Body of pancreas (tissue), 4 donors: Measurements from ENCODE around the gene TCEA2. TPM values are rescaled to one million over a fixed set of nuclear protein-coding genes. Genes with fewer than 3 reads are reported as not detected.

Experiments
- ATAC-seq: fragments of 150-250 bp; one replicate; pipeline ENCODE4 v1.9.1; 2016
- DNase-seq, 4 donors: peaks; one replicate each; pipeline ENCODE4 v3.0.0-alpha.2; 2019
- H3K27ac ChIP-seq, 4 donors: fragments of 200-600 bp; sonication (generic); 1 replicate in 3 of 4; 2 replicates in 1 of 4; pipeline versions ENCODE4 v1.5.1 to v1.6.1; 2016 to 2019; ENCODE audit warnings: mild to moderate bottlenecking in 1 of 4, mixed read lengths in 1 of 4, moderate library complexity in 1 of 4
- H3K27me3 ChIP-seq, 2 donors: fragments of 200-600 bp; sonication (generic); one replicate each; pipeline ENCODE4 v1.6.0; 2016; ENCODE audit warnings: mild to moderate bottlenecking in 1 of 2
- H3K36me3 ChIP-seq, 2 donors: fragments of 200-600 bp; sonication (generic); replicated peaks in 1 of 2; 2 replicates each; pipeline ENCODE4 v1.5.1; 2016; ENCODE audit warnings: low read depth in 2 of 2; ENCODE audit not compliant: insufficient read depth in 1 of 2
- H3K4me1 ChIP-seq: fragments of 200-600 bp; sonication (generic); one replicate; pipeline ENCODE4 v1.6.0; 2016
- H3K4me3 ChIP-seq, 2 donors: fragments of 200-600 bp; sonication (generic); 1 replicate in 1 of 2; 2 replicates in 1 of 2; pipeline ENCODE4 v1.5.1; 2016 to 2019
- H3K9me3 ChIP-seq, 3 donors: fragments of 200-600 bp; sonication (generic); 1 replicate in 2 of 3; 2 replicates in 1 of 3; pipeline ENCODE4 v1.5.1; 2016
- POLR2A ChIP-seq, 3 donors: fragments of 450-650 bp; IDR thresholded peaks; one replicate each; pipeline ENCODE4 v1.6.1; 2016; ENCODE audit warnings: antibody characterized with exemption in 3 of 3, mild to moderate bottlenecking in 2 of 3
- WGBS, 2 donors: methylation state at CpG; one replicate each; pipeline ENCODE4 v1.1.5; 2017; 5-methylcytosine and 5-hydroxymethylcytosine counted together
- intact Hi-C: fragments of 100-400 bp; cut with DNase I; formaldehyde crosslinking; loops from one replicate; pipeline ENCODE4 v1.15.1; 2023
- total RNA-seq, 2 donors: library from RNA; depleted of rRNA; stranded (reverse); fragments of >200 nt; gene quantifications; one replicate each; pipeline ENCODE4 v1.1.0, GENCODE V29; 2016
- TF ChIP-seq, protein P1 (sequence below), 7 experiments: fragments of 450-650 bp in 4 of 7; fragments of 200-600 bp in 3 of 7; sonication (generic) in 3 of 7; IDR thresholded peaks; one replicate each; pipeline ENCODE4 v1.5.1; 2016 to 2019; ENCODE audit warnings: antibody characterized with exemption in 7 of 7

TCEA2 gene
- total RNA-seq, 2 donors from 2014 or later: 16.6 to 17.5 TPM

DNA sequence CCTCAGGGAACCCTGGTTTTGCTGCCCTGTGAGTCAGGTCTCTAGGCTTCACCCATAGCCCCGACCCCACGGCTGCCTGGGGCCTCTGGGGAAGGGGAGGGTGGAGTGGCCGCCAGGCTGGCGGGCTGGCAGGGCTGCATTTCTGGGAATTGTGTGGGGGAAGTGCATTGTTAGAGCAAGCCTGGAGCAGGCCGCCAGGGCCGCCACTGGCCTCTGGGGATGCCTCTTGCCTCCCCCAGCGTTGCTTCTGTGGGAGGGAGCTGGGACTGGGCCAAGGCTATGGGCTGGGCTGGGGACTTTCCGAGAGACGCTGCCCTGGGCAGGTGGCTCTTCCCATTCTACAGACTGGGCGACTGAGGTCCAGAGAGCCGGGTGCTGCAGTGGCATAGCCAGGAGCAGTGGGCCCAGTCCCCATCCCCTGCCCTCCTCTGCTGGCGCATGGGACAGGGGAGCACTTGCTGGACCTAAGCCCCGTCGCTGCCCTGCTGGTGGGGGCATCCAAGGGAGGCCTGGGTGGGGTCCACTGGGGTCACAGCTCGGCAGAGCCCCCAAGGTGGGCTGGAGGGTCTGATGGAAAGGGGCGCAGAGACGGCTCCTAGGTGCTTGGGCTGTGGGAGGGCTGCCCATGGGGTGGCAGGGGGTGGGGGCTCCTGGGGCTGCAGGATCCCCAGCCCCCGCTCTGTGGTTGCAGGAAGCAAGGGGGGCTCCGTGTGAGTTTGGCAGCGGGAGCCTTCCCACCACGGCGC lies 6.9 kb upstream of the TCEA2 start:
- Histone ChIP-seq H3K27me3 (no peaks in the 10 kb centered on the region), H3K4me1 (peaks cover 12% of the 10 kb centered on the region), H3K9me3 (no peaks in the 10 kb centered on the region), H3K36me3 (no peaks in the 10 kb centered on the region), H3K4me3 (no peak overlapping the region), H3K27ac (peak overlapping the region in 2 of 4 donors; percentile 43 to 44)
- WGBS, 2 donors: 20 to 35% methylated on average over 5 to 22 of the region's 22 CpGs
- TF ChIP-seq, protein P1, sequence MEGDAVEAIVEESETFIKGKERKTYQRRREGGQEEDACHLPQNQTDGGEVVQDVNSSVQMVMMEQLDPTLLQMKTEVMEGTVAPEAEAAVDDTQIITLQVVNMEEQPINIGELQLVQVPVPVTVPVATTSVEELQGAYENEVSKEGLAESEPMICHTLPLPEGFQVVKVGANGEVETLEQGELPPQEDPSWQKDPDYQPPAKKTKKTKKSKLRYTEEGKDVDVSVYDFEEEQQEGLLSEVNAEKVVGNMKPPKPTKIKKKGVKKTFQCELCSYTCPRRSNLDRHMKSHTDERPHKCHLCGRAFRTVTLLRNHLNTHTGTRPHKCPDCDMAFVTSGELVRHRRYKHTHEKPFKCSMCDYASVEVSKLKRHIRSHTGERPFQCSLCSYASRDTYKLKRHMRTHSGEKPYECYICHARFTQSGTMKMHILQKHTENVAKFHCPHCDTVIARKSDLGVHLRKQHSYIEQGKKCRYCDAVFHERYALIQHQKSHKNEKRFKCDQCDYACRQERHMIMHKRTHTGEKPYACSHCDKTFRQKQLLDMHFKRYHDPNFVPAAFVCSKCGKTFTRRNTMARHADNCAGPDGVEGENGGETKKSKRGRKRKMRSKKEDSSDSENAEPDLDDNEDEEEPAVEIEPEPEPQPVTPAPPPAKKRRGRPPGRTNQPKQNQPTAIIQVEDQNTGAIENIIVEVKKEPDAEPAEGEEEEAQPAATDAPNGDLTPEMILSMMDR (IDR thresholded peaks at IDR 0.05): no peak
- TF ChIP-seq POLR2A (IDR thresholded peaks at IDR 0.05): no peak
- DNase-seq (no peak), ATAC-seq (peak; percentile 29)
- intact Hi-C loops: no loop called here

DNA sequence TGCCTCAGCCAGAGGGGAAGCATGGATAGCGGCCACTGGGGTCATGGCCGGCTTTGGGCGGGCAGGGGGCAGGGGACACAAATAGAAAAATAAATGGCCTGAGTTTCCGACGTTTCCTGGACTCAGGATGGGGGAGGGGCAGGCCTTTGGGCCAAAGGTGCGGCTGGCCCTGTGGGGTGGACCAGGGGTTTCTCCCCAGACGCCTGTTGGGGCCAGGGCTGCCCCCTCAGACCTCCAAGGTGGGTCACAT lies 6.4 kb upstream of the TCEA2 start:
- H3K27ac ChIP-seq: peak overlapping the region in 2 of 4 donors; percentile 42
- DNase-seq (no peak), ATAC-seq (no peak)
- H3K9me3 ChIP-seq: no peaks in the 10 kb centered on the region
- H3K36me3 ChIP-seq: no peaks in the 10 kb centered on the region
- no peaks in the 10 kb centered on the region for H3K27me3 ChIP-seq
- TF ChIP-seq, protein P1 (IDR thresholded peaks at IDR 0.05): no peak
- TF ChIP-seq POLR2A (IDR thresholded peaks at IDR 0.05): no peak
- H3K4me1 ChIP-seq: peaks cover 12% of the 10 kb centered on the region
- intact Hi-C loops: no loop called here
- no peak overlapping the region for H3K4me3 ChIP-seq
- WGBS, 2 donors: 28 to 39% methylated on average over 6 to 7 of the region's 7 CpGs

DNA sequence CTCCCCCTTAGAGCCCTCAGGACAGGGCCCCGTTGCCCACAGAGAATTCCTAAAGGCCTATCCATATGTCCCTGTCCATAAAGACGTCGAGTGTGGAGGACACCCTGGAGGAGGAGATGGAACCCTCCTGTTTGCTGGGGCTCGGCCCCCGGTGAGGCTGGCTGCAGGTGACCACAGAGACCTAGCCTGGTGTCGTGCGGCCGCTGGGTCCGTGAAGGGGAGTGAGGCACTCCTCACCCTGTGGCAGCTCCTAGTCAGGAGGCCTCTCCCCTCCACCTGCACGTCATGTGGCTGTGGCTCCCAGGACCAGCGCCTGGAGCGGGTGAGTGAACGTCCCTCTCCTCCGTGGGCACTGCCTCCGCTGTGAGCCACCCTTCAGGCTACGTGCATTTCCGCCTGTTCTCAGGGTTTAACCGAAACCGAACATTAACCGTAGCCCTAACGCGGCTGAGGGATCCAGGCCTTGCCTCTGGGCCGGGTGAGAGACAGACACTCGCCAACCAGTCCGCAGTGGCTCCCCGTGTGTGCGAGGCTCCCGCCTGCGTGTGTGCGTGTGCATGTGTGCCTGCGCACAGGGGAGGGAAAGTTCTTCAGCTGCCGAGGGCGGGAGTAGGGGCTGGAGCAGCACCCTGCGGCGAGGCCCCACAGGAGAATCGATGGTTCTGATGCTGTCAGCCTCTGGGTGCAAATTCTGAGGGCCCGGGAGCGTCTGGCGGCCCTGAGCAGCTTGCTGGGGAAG lies 5.9 kb upstream of the TCEA2 start:
- Histone ChIP-seq H3K4me3 (no peak overlapping the region), H3K27me3 (no peaks in the 10 kb centered on the region), H3K36me3 (no peaks in the 10 kb centered on the region), H3K4me1 (peaks cover 13% of the 10 kb centered on the region), H3K27ac (peak overlapping the region in 2 of 4 donors; percentile 42), H3K9me3 (no peaks in the 10 kb centered on the region)
- WGBS, 2 donors: 30 to 50% methylated on average over 4 to 38 of the region's 39 CpGs
- intact Hi-C loops: no loop called here
- DNase-seq (no peak), ATAC-seq (no peak)
- TF ChIP-seq, protein P1 (IDR thresholded peaks at IDR 0.05): no peak
- TF ChIP-seq POLR2A (IDR thresholded peaks at IDR 0.05): peak in 1 of 3 donors; percentile 8

DNA sequence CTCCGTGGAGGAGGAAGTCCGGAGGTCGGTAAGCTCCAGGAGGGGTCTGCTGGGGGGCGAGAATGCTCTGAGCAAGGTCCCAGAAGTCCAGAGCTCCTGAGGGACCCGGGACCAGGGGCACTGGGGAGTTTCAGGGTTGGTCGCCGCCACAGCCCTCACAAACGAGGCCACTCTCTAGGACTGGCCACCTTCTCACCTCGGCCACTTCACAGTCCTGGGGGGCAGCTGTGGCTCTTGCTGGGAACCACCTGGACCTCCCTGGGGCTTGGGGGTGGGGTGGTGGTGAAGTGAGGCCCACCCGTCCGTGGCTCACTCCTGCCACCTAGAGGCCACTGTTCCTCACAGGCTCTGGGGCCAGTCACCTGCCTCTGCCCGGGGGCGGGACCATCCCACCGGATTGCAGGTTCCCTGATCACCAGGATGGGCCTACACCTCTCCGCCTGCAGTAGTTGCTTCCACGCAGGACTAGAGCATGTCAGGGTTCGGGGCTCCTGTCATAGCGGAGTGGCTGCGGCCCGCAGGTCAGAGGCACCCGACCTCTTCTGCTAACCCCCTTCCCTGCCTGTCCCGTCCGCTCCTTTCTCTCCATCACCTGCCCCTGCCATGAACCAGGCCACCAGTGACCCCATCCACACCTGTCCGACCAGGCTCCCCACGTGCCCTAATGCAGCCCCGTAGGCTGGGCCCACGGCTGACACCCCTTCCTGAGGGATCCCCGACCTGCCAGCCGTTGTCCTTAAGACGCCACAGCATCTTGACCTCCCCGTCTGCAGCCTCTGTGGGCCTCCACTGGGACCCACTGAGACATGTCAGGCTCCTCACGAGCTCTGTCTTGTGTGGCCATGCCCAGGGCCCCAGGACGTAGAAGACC lies 5.1 kb upstream of the TCEA2 start:
- Histone ChIP-seq H3K27me3 (no peaks in the 10 kb centered on the region), H3K4me3 (no peak overlapping the region), H3K9me3 (no peaks in the 10 kb centered on the region), H3K27ac (peak overlapping the region in 1 of 4 donors; percentile 42), H3K36me3 (no peaks in the 10 kb centered on the region), H3K4me1 (peaks cover 20% of the 10 kb centered on the region)
- WGBS, 2 donors: 24 to 43% methylated on average over 16 to 33 of the region's 33 CpGs
- ATAC-seq (peak; percentile 66), DNase-seq (peak; percentile 72 to 83 (median 80))
- TF ChIP-seq, protein P1 (IDR thresholded peaks at IDR 0.05): peak; percentile 76 to 85 (median 81)
- TF ChIP-seq POLR2A (IDR thresholded peaks at IDR 0.05): no peak
- intact Hi-C loops: no loop called here
